Measurements from ENCODE around the gene METAP1.
"Not testable (repeated sequence)": the region's sequence is repeated elsewhere in the genome, so short reads cannot be mapped to it uniquely, and the experiment has no call there.

Gene METAP1

GRCh38 chr4:98995183-98996055, at the start of gene METAP1:
TSS of gene METAP1 (plus strand) at chr4:98995721. CDS start at chr4:98995754, 33 bp downstream.
- DNase-seq = peak; percentile 94 to 96

GRCh38 chr4:98946359-98946758, 49.2 kb upstream of the METAP1 start:
- DNase-seq = no peak

- DNase-seq = no peak
These were observed 44.6 kb upstream of the METAP1 start for GRCh38 chr4:98950925-98951324.

- no peak for DNase-seq
These were observed 43.8 kb upstream of the METAP1 start for GRCh38 chr4:98951710-98952109.

- no peak for DNase-seq
These were observed 40.3 kb upstream of the METAP1 start for GRCh38 chr4:98955229-98955628.

GRCh38 chr4:98958065-98958464, 37.5 kb upstream of the METAP1 start:
- DNase-seq = no peak

- DNase-seq = no peak
These were observed 36.1 kb upstream of the METAP1 start for GRCh38 chr4:98959411-98959810.

GRCh38 chr4:98961770-98962169, 33.8 kb upstream of the METAP1 start:
- DNase-seq = no peak

- DNase-seq = no peak
These were observed 31.7 kb upstream of the METAP1 start for GRCh38 chr4:98963538-98964433.

GRCh38 chr4:98966926-98967325, 28.6 kb upstream of the METAP1 start:
- DNase-seq = no peak

GRCh38 chr4:98967786-98968329, 27.7 kb upstream of the METAP1 start:
- no peak for DNase-seq

GRCh38 chr4:98969878-98970785, 25.4 kb upstream of the METAP1 start:
- no peak for DNase-seq

GRCh38 chr4:98976716-98977115, 18.8 kb upstream of the METAP1 start:
- DNase-seq = no peak

GRCh38 chr4:98977557-98977956, 18.0 kb upstream of the METAP1 start:
- no peak for DNase-seq

GRCh38 chr4:98987720-98988119, 7.8 kb upstream of the METAP1 start:
- no peak for DNase-seq

- not testable (repeated sequence) for DNase-seq
These were observed 2.7 kb upstream of the METAP1 start for GRCh38 chr4:98992835-98993234.

GRCh38 chr4:98993419-98994071, 2.0 kb upstream of the METAP1 start:
- no peak for DNase-seq

- no peak for DNase-seq
These were observed 893 bp upstream of the METAP1 start for GRCh38 chr4:98994474-98995182.

- peak; percentile 15 to 25 for DNase-seq
These were observed 689 bp downstream of the METAP1 start for GRCh38 chr4:98996056-98996764.

- no peak for DNase-seq
These were observed 1.2 kb downstream of the METAP1 start for GRCh38 chr4:98996765-98997068.

- DNase-seq = no peak
These were observed 1.6 kb downstream of the METAP1 start for GRCh38 chr4:98997166-98997565.
